Measurements from ENCODE around the gene BACH1.

The BACH1 gene

DNA sequence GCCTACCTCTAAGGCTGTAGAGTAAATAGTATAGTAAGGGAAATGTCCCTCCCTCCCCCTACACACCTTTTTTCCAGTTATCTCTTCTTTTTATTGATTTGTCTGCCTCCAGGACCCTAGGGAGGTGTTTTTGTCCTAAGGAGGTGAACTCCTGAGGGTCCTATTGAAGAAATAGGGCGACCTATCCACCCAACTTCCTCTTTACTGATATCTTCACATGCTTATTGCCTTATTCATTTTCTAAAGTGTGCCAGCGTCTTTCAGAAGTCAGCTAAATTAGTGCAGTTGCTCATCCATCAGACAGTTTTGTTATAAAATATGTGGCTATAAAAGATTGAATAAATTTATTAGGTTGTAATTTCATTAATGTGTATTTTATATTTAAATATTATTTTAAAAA lies 5.9 kb downstream of the BACH1 start:
- Histone ChIP-seq H3K27ac (ENCODE audit: low read depth, low read length) (no peak overlapping the region), H3K4me1 (ENCODE audit: control insufficient read depth, insufficient read depth, low read length) (peaks cover 43% of the 10 kb centered on the region), H3K36me3 (ENCODE audit: control insufficient read depth, insufficient read depth, low read length) (no peaks in the 10 kb centered on the region), H3K4me3 (ENCODE audit: low read depth, low read length) (no peak overlapping the region), H3K9me3 (ENCODE audit: control insufficient read depth, insufficient read depth, low read depth, low read length) (no peaks in the 10 kb centered on the region), H3K27me3 (ENCODE audit: control insufficient read depth, insufficient read depth, low read length) (no peaks in the 10 kb centered on the region), H3K9ac (ENCODE audit: low read length) (no peak overlapping the region)

GRCh38 chr21:29305068-29305467 lies 6.3 kb downstream of the BACH1 start:
- H3K36me3 ChIP-seq (ENCODE audit: control insufficient read depth, insufficient read depth, low read length), result no peaks in the 10 kb centered on the region
- no peaks in the 10 kb centered on the region for H3K9me3 ChIP-seq (ENCODE audit: control insufficient read depth, insufficient read depth, low read depth, low read length)
- H3K27me3 ChIP-seq (ENCODE audit: control insufficient read depth, insufficient read depth, low read length), result no peaks in the 10 kb centered on the region
- peaks cover 43% of the 10 kb centered on the region for H3K4me1 ChIP-seq (ENCODE audit: control insufficient read depth, insufficient read depth, low read length)
- no peak overlapping the region for H3K9ac ChIP-seq (ENCODE audit: low read length)
- no peak overlapping the region for H3K27ac ChIP-seq (ENCODE audit: low read depth, low read length)
- no peak overlapping the region for H3K4me3 ChIP-seq (ENCODE audit: low read depth, low read length)

- H3K9ac ChIP-seq (ENCODE audit: low read length), result no peak overlapping the region
Measured at GRCh38 chr21:29305561-29305960, 6.8 kb downstream of the BACH1 start.

GRCh38 chr21:29306920-29307319 lies 8.2 kb downstream of the BACH1 start:
- Histone ChIP-seq H3K4me1 (ENCODE audit: control insufficient read depth, insufficient read depth, low read length) (peaks cover 27% of the 10 kb centered on the region), H3K9me3 (ENCODE audit: control insufficient read depth, insufficient read depth, low read depth, low read length) (peaks cover 2% of the 10 kb centered on the region; the same call in 1 of the 2 replicates), H3K27ac (ENCODE audit: low read depth, low read length) (no peak overlapping the region), H3K36me3 (ENCODE audit: control insufficient read depth, insufficient read depth, low read length) (0 out of 2 replicates have a peak, but pooled peaks cover under 1% of the 10 kb centered on the region), H3K27me3 (ENCODE audit: control insufficient read depth, insufficient read depth, low read length) (no peaks in the 10 kb centered on the region), H3K9ac (ENCODE audit: low read length) (no peak overlapping the region), H3K4me3 (ENCODE audit: low read depth, low read length) (no peak overlapping the region)

More at GRCh38 chr21:29305561-29305960, 6.8 kb downstream of the BACH1 start:
- H3K27me3 ChIP-seq (ENCODE audit: control insufficient read depth, insufficient read depth, low read length), result no peaks in the 10 kb centered on the region
- H3K4me1 ChIP-seq (ENCODE audit: control insufficient read depth, insufficient read depth, low read length), result peaks cover 40% of the 10 kb centered on the region
- H3K4me3 ChIP-seq (ENCODE audit: low read depth, low read length), result no peak overlapping the region
- no peak overlapping the region for H3K27ac ChIP-seq (ENCODE audit: low read depth, low read length)
- no peaks in the 10 kb centered on the region for H3K9me3 ChIP-seq (ENCODE audit: control insufficient read depth, insufficient read depth, low read depth, low read length)
- H3K36me3 ChIP-seq (ENCODE audit: control insufficient read depth, insufficient read depth, low read length), result no peaks in the 10 kb centered on the region

- H3K27me3 ChIP-seq (ENCODE audit: control insufficient read depth, insufficient read depth, low read length), result no peaks in the 10 kb centered on the region
- peaks cover 6% of the 10 kb centered on the region; the same call in 1 of the 2 replicates for H3K9me3 ChIP-seq (ENCODE audit: control insufficient read depth, insufficient read depth, low read depth, low read length)
- H3K27ac ChIP-seq (ENCODE audit: low read depth, low read length), result no peak overlapping the region
- no peak overlapping the region for H3K4me3 ChIP-seq (ENCODE audit: low read depth, low read length)
- peaks cover 5% of the 10 kb centered on the region; the same call in 1 of the 2 replicates for H3K36me3 ChIP-seq (ENCODE audit: control insufficient read depth, insufficient read depth, low read length)
- peaks cover 18% of the 10 kb centered on the region for H3K4me1 ChIP-seq (ENCODE audit: control insufficient read depth, insufficient read depth, low read length)
- no peak overlapping the region for H3K9ac ChIP-seq (ENCODE audit: low read length)
Measured at GRCh38 chr21:29307718-29308455, 9.2 kb downstream of the BACH1 start.

- peaks cover 5% of the 10 kb centered on the region; the same call in 1 of the 2 replicates for H3K36me3 ChIP-seq (ENCODE audit: control insufficient read depth, insufficient read depth, low read length)
- H3K4me3 ChIP-seq (ENCODE audit: low read depth, low read length), result no peak overlapping the region
- peaks cover 6% of the 10 kb centered on the region; the same call in 1 of the 2 replicates for H3K9me3 ChIP-seq (ENCODE audit: control insufficient read depth, insufficient read depth, low read depth, low read length)
- no peak overlapping the region for H3K27ac ChIP-seq (ENCODE audit: low read depth, low read length)
- no peaks in the 10 kb centered on the region for H3K27me3 ChIP-seq (ENCODE audit: control insufficient read depth, insufficient read depth, low read length)
- H3K4me1 ChIP-seq (ENCODE audit: control insufficient read depth, insufficient read depth, low read length), result peaks cover 21% of the 10 kb centered on the region
- H3K9ac ChIP-seq (ENCODE audit: low read length), result no peak overlapping the region
Measured at GRCh38 chr21:29308456-29308783, 9.7 kb downstream of the BACH1 start.

DNA sequence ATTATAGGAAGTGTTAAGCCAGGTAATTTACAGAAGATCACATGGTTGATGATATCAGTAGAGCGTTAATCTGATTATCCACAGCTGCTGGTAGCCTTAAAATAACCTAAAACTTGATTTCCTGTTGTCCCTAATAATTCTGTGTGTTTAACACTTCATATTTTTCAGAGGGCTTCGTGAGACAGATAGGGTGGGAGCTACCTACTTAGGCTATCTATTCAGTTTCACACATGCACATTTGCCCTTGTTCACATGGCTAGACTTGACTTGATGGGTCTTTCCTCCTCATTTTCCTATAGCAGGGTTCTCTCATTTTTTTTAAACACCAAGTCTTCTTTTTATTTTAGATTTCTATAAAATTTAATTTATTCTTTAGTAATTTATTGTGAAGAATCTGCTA lies 11.0 kb downstream of the BACH1 start:
- Histone ChIP-seq H3K4me1 (ENCODE audit: control insufficient read depth, insufficient read depth, low read length) (peaks cover 27% of the 10 kb centered on the region), H3K9ac (ENCODE audit: low read length) (no peak overlapping the region), H3K27me3 (ENCODE audit: control insufficient read depth, insufficient read depth, low read length) (no peaks in the 10 kb centered on the region), H3K4me3 (ENCODE audit: low read depth, low read length) (no peak overlapping the region), H3K36me3 (ENCODE audit: control insufficient read depth, insufficient read depth, low read length) (peaks cover 5% of the 10 kb centered on the region; the same call in 1 of the 2 replicates), H3K9me3 (ENCODE audit: control insufficient read depth, insufficient read depth, low read depth, low read length) (peaks cover 6% of the 10 kb centered on the region; the same call in 1 of the 2 replicates), H3K27ac (ENCODE audit: low read depth, low read length) (no peak overlapping the region)

DNA sequence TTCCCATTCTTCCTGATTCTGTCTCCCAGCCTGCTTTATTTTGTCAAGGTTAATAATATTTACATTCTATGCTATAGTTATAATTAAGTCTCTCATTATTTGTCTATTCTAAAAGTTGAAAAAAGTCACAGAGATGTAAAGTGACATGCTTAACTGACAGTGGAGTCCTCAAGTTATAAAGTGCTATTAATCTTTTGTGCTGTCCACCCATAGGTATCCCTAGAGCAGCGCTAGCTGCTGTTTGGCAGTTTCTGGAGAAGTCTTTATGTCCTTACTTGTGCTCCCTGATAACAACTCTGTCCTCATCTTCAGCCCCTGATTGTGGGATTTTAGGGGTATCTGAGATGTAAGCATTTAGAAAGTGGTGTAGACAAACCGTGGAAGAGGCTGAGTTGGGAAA lies 13.1 kb downstream of the BACH1 start:
- Histone ChIP-seq H3K9ac (ENCODE audit: low read length) (no peak overlapping the region), H3K4me3 (ENCODE audit: low read depth, low read length) (no peak overlapping the region), H3K27me3 (ENCODE audit: control insufficient read depth, insufficient read depth, low read length) (no peaks in the 10 kb centered on the region), H3K27ac (ENCODE audit: low read depth, low read length) (no peak overlapping the region), H3K4me1 (ENCODE audit: control insufficient read depth, insufficient read depth, low read length) (peaks cover 14% of the 10 kb centered on the region; the same call in 1 of the 2 replicates), H3K36me3 (ENCODE audit: control insufficient read depth, insufficient read depth, low read length) (peaks cover 5% of the 10 kb centered on the region; the same call in 1 of the 2 replicates), H3K9me3 (ENCODE audit: control insufficient read depth, insufficient read depth, low read depth, low read length) (peaks cover 6% of the 10 kb centered on the region; the same call in 1 of the 2 replicates)

DNA sequence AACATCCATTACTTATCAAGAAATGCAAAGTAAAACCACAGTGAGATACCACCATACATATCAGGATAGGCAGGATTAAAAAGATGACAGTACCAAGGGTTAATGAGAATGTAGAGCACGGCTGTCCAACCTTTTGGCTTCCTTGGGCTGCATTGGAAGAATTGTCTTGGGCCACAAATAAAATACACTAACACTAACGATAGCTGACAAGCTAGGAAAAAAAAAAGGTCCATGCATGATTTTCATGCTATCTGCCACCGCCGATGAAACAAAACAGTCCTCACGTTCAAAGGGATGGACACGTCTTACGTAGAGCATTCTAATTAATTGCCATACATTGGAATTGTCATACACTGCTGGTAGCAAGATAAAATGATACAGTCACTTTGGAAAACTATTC lies 14.3 kb downstream of the BACH1 start:
- no peak overlapping the region for H3K9ac ChIP-seq (ENCODE audit: low read length)
- peaks cover 5% of the 10 kb centered on the region; the same call in 1 of the 2 replicates for H3K36me3 ChIP-seq (ENCODE audit: control insufficient read depth, insufficient read depth, low read length)
- H3K27me3 ChIP-seq (ENCODE audit: control insufficient read depth, insufficient read depth, low read length), result no peaks in the 10 kb centered on the region
- peaks cover 12% of the 10 kb centered on the region; the same call in 1 of the 2 replicates for H3K4me1 ChIP-seq (ENCODE audit: control insufficient read depth, insufficient read depth, low read length)
- H3K27ac ChIP-seq (ENCODE audit: low read depth, low read length), result no peak overlapping the region
- H3K9me3 ChIP-seq (ENCODE audit: control insufficient read depth, insufficient read depth, low read depth, low read length), result peaks cover 6% of the 10 kb centered on the region; the same call in 1 of the 2 replicates
- no peak overlapping the region for H3K4me3 ChIP-seq (ENCODE audit: low read depth, low read length)

GRCh38 chr21:29313662-29314408 lies 15.1 kb downstream of the BACH1 start:
- Histone ChIP-seq H3K4me3 (ENCODE audit: low read depth, low read length) (no peak overlapping the region), H3K9me3 (ENCODE audit: control insufficient read depth, insufficient read depth, low read depth, low read length) (peaks cover 6% of the 10 kb centered on the region; the same call in 1 of the 2 replicates), H3K27me3 (ENCODE audit: control insufficient read depth, insufficient read depth, low read length) (no peaks in the 10 kb centered on the region), H3K9ac (ENCODE audit: low read length) (no peak overlapping the region), H3K4me1 (ENCODE audit: control insufficient read depth, insufficient read depth, low read length) (peaks cover 12% of the 10 kb centered on the region; the same call in 1 of the 2 replicates), H3K27ac (ENCODE audit: low read depth, low read length) (no peak overlapping the region), H3K36me3 (ENCODE audit: control insufficient read depth, insufficient read depth, low read length) (peaks cover 10% of the 10 kb centered on the region)

All from HUES6 (cell line).